Measurements from ENCODE around the gene FASTKD1.
"Not testable (repeated sequence)": the region's sequence is repeated elsewhere in the genome, so short reads cannot be mapped to it uniquely, and the experiment has no call there.

The FASTKD1 gene

DNA sequence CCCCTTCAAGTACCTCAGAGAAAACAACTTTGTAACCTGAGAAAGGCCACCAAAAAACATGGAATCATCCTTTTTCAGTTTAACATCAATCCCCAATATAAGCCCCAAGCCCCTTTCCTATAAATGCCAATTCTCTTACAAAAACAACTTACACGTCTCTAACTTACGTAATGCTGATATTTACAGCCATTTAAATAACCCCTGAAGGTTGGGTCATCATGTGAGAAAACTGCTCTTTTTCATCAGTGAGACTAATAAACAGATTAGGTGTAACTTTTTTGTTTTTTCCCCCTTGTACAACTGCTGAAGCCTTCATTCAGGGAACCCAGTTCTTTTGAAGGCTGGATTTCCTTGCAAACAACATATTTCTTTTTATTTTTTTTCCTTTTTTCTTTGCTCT lies 3.7 kb downstream of the FASTKD1 start:
- DNase-seq, result no peak

DNA sequence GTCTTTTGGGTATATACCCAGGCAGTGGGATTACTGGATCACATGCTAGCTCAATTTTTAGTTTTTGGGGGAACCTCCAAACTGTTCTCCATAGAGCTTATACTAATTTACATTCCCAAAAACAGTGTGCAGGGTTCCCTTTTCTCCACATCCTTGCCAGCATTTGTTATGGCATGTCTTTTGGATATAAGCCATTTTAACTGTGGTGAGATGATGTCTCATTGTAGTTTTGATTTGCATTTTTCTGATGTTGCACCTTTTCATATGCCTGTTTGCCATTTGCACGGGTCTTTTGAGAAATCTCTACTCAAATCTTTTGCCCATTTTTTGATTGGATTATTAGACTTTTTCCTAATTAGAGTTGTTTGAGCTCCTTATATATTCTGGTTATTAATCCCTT lies 8.0 kb downstream of the FASTKD1 start:
- DNase-seq, result no peak

DNA sequence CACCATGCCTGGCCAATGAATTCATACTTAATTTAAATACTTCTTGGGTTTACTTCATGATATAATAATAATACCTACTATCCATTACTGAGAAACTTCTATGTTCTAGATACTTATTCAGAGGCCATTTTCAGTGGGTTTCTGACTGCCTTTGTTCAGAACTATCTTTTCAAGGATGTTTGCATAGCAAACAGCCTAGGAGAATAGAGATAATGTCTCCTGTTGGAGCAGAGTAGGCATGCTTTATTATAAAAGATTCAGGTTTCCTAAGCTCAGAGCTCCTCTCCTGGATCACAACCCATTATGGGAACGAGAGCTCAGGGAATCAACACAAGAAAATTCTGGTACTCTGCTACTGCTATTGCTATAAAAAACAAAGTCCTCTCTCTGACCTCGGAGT lies 11.1 kb downstream of the FASTKD1 start:
- DNase-seq, result no peak

DNA sequence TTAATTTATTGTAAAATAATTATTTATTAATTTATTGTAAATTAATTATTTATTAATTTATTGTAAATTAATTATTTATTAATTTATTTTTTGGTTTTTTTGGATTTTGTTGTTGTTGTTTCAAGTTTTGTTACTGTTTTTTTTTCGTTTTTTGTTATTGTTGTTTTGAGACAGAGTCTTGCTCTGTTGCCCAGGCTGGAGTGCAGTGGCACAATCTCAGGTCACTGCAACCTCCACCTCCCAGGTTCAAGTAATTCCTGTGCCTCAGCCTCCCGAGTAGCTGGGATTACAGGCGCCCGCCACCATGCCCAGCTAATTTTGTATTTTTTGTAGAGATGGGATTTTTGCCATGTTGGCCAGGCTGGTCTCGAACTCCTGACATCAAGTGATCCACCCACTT lies 11.6 kb downstream of the FASTKD1 start:
- DNase-seq, result not testable (repeated sequence)

DNA sequence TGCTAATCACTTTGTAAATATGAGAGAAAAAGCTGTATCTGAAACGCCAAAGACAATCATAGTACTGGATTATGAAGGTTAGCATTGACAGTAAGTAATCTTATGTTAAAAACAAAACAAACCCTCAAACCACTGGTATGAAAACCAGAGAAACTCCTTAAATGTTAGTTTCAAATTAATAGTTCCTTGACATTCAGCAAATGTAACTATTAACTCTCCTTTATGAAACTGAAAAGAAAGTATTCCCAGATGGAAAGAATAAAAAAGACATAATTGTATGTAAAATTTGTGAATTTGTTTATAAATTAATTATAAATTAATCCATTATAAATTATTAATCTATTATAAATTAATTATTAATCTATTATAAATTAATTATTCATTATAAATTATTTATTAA lies 12.3 kb downstream of the FASTKD1 start:
- no peak for DNase-seq

DNA sequence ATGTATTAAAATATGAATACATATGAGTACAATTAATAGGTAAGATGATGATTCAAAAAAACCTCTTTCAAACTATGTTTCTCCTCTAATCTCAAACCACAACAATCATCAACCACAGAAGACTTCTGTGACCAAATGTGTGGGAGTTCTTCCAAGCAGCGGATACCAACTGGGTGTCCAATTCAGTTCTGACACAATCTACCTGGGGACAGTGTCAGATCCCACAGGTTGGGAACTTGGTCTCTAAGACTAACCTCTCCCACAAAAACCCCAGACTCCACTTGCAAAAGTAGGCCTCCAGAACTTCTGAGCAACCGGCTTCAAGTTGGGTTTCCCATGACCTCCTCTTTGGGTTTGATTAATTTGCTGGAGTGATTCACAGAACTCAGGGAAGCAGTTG lies 26.9 kb downstream of the FASTKD1 start:
- DNase-seq, result no peak

DNA sequence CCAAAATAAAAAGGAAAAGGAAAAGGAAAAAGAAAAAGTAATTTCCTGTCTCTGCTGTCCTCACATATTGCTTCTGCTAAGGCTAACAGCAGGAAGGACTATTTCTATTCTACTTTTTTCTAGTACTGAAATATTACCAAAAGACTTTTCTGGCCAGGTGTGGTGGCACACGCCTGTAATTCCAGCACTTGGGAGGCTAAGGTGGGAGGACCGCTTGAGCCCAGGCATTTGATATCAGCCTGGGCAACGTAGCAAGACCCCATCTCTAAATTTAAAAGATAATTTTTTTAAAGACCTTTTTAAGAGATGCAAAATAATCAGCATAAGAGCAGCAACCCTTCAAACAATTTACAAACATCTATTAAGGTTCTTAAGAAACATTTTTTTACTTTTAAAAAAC lies 31.2 kb downstream of the FASTKD1 start:
- DNase-seq, result no peak

DNA sequence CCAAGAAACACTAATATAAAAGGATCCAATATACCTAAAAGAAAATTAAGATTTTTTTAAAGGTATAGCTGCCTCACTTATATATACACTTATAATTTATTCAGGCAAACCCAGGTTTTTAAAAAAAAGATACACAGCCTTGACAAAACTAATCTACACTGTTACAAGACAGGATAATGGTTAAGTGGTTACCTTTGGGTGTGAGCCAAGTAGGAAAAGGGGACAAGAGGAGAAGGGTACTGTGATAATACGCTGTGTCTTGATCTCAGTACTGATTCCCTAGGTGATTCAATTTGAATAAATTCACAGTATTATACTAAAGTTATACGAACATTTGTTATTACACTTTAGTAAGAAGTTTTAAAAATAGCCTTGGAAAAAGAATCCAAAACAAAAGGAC lies 33.5 kb downstream of the FASTKD1 start:
- no peak for DNase-seq

DNA sequence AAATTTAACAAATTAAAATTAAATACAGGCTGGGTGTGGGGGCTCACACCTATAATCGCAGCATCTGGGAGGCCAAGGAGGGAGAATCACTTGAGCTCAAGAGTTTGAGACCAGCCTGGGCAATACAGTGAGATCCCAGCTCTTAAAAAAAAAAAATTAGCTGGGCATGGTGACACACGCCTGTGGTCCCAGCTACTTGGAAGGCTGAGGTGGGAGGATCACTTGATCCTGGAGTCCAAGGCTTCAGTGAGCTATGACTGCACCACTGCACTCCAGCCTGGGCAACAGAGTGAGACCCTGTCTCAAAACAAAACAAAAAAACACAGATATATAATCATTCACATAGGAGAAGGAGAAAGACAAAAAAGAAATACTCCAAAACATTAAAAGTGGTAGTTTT lies 34.2 kb downstream of the FASTKD1 start:
- not testable (repeated sequence) for DNase-seq

DNA sequence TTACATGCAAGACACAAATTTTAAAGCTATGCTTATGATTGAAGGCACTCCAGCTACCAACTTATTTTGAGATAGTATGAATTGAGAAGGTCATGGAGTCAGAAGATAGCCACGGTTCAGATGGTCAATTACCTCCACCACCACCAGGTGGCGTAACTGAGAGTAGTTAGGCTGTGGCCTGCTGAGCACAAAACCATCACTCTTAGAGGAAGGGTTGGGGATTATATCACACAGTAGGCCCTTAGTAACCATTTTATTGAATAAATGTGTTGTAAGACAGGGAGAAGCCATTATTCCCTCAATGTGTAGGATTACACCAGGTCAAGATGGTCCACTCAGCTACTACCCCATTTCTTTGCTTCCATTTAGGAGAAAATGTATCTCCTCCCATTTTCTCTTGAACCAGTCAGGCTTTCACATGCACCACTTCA lies 45.4 kb downstream of the FASTKD1 start:
- peak; percentile 53 for DNase-seq

DNA sequence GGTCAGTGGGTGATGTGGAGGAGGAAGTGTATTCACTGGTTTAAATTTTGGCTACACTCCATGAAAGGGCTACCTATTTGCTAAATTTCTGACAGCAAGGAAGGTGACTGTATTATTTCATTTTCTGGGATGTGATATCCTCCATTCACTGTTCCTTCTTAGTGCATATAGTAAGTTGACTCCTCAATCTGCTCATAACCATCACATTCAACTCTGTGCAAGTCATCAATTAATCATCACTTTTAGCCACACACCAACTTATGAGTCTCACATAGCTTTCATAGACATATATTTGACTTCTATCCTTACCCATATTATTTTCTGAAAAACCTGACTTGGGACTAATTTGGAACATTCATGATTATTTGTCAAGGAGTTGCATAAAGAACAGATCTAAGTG lies 47.2 kb downstream of the FASTKD1 start:
- no peak for DNase-seq

DNA sequence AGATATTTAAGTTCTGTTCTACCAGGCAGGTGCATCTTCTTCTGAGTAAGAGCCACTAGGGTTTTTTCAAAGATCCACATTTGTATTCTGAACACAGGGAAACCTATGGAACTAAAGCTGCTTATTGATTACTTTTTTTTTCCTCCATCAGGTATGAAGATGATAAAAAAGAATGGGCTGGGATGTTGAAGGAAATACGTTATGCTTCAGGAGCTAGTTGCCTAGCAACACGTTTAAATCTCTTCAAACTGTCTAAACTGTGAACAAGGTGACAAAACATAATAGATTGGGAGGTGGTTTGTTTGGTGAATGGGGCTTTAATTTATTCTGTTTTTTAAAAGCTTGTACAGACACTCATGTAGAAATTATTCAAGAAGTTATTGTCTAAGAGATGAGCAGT lies 48.2 kb downstream of the FASTKD1 start:
- peak; percentile 38 for DNase-seq

DNA sequence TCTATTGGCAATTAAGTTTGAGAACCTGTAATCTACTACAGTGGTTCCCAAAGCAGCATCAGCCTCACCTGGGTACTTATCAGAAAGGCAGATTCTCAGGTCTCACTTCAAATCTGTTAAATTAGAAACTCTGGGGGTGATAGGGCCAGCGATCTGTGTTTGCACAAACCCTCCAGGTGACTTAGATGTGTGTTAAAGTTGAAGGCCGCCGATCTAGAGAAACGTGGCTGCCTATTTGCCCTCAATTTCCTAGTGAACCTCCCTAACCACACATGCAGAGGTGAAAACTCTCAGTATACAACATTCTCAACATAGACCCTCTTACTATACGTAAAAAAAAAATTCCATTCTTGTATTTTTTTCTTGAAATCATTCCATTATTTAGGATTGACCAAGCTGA lies 50.0 kb downstream of the FASTKD1 start:
- DNase-seq, result no peak

DNA sequence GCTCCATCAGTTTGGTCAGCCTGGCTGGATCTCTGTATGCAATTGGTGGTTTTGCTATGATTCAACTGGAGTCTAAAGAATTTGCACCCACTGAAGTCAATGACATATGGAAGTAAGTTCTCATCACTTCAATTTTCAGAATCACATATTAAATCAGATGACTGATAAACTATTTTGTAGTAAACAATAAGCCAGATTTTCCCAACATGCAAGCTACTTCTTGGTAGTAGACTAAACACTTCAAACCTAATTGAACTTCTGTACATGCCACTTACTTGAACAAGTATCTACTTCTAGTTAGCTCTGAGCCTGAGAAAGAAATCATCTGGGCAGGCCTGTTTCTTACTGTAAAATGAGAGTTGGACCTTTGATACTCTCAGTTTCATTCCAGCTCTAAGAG lies 52.8 kb downstream of the FASTKD1 start:
- DNase-seq, result no peak

DNA sequence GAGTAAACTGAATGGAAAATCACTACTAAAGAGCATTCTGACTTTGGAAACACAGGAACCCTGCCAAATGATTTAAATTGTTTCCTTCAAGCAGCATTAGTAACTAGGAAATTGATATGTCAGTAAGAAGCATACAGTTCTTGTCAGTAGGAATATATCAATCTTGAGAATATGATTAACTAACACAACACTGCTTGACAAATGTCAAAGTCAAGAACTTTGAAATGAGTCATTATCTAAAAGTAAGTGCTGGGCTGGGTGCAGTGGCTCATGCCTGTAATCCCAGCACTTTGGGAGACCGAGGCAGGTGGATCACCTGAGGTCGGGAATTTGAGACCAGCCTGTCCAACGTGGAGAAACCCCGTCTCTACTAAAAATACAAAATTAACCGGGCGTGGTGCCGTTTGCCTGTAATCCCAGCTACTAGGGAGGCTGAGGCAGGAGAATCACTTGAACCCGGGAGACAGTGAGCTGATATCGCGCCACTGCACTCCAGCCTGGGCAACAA lies 57.1 kb downstream of the FASTKD1 start:
- DNase-seq, result not testable (repeated sequence)

DNA sequence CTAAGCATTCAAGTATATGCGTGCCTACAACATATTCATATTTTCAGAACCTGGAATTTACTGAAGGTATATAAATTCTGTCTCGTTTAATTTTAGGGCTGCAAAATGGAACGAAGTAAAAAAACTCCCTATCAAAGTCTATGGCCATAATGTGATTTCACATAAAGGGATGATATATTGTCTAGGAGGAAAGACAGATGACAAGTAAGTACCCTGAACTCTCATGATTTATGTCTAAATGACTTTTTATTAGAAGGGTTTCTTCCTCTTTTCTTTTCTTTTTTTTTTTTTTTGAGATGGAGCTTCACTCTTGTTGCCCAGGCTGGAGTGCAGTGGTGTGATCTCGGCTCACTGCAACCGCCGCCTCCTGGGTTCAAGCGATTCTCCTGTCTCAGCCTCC lies 58.9 kb downstream of the FASTKD1 start:
- DNase-seq, result not testable (repeated sequence)

DNA sequence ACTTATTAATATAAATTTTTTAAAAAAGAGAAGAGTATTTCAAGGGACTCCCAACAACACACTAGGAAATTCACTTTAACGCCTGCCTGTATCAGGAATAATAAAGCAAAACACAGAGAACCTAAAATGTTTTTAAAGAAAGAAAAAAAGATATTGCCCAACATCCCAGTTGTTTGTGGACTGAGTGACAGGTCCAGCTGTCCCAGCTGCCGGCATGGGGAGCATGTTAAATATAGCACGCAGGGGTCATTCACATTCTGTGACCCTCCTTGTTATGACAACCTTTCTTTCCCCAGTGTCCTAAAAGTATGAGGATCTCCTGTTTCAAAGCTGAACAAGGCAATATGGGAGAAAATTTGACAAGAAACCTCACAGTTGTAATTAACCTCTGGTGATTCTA lies 59.7 kb downstream of the FASTKD1 start:
- DNase-seq, result no peak

DNA sequence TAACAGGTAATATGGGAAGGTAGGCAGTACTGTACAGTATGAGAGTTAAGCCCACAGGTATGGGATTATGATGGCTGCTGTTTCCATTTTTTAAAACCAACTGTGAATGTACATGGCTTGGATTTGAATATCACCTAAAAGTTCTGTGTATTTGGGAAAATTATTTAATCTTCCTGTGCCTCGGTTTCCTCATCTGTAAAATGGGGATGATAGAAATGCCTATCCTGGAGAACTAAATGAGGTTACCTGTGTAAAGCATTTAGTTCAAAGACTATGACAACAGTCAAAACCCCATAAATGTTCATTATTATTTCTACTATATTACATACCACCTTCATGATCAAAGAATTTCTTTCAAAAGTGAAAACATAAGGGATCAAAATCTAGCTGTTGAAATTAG lies 60.6 kb downstream of the FASTKD1 start:
- no peak for DNase-seq

DNA sequence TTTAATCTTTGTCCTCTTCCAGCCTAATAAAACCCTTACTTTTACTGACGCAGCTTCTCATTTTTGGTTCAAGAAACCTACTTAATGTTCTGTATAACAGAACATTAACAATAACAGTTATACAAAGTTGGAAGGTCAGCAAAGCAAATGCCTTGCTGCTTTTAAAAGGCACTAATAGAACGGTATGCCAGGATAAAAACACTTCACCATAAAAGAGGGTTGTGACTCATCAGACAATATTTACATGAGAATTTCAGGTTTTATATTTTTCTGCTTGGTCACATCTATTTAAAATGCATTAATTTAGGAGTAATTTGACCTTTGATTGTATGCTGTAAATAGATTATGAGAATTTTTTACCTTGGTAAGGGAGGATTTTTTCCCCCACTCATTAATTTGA lies 61.1 kb downstream of the FASTKD1 start:
- DNase-seq, result no peak

DNA sequence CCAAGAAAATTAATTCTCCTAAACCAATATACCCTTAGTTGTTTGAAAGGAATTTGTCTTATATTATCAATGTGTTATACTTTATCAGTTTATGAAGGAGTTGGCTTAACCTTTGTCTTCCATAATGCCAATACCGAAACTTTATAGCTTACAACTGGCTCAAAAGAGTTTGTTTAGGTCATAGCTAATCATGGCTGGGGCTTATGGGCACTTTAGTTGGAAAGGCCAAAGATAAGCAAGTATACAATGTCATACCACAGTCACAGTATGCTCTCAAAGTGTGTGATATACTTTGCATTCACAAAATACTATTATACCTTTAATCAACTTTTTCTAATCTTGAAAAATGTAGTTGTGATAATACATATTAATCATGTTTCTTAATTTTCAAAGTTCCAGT lies 61.8 kb downstream of the FASTKD1 start:
- no peak for DNase-seq

DNA sequence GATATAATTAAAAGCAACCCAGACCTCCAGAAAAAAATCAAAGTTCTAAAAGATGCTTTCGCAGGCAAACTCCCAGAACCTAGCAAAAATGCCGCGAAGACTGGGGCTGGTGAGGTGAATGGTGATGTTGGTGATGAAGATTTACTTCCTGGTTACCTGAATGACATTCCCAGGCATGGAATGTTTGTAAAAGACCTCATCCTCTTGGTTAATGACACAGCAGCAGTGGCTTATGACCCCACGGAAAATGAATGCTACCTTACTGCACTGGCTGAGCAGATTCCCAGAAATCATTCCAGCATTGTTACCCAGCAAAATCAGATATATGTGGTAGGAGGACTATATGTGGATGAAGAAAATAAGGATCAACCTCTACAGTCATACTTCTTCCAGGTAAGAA lies 63.2 kb downstream of the FASTKD1 start:
- DNase-seq, result no peak

DNA sequence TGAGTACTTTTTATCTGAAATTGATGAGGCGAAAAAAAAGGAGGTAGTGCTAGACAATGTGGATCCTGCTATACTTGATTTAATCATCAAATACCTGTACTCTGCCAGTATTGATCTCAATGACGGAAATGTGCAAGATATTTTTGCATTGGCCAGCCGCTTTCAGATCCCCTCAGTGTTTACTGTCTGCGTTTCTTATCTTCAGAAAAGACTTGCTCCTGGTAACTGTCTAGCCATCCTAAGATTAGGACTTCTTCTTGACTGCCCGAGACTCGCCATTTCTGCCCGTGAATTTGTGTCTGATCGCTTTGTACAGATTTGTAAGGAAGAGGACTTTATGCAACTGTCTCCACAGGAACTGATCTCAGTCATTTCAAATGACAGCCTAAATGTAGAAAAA lies 63.7 kb downstream of the FASTKD1 start:
- DNase-seq, result no peak

DNA sequence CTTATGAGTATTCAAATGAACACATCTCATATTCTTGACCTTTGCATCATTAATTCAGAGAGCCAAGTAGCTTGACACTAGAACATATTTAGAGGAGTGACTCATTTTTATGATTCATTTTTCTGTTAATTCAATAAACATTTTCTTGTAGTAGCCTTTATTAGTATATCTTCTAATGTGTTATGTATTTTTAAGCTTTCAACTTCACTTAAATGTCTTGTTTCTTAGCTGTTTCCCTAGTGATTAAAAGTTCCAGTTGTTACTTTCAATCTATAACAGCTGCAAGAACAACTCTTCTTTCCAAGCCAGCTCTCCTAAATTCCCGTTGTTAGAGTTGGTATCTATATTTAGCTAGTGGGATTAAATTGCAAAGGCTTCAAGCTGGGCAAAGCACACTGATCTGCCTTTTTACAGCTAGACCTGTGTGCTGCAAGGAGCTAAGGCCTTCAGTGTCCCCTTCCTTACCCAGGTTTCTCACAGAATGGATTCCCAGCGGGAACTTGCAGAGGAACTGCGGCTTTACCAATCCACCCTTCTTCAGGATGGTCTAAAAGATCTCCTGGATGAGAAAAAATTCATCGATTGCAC lies 64.3 kb downstream of the FASTKD1 start, which contains the start of gene KLHL41:
Gene KLHL41, plus strand, starts transcription at position 405 of the 588 bp plus-strand sequence. Its CDS starts 77 bp downstream, at position 482.
- no peak for DNase-seq

DNA sequence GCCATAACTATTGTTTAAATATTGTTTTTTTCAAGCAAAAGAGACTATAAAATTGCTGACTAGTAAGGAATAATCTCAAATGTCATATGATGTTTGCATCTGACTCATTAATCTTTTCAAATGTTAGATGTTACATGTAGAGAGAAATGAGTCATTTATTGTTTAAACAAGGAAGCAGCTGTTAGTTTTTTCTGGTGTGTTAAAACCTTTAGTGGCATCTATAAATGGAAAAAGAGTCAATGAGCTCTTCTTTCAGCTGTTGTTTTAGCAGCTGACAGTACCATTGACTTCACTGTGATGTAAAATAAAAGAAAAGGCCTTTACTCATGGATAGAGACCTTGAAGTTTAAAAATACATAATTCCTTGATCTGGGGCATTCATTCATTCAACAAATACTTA lies 66.0 kb downstream of the FASTKD1 start:
- DNase-seq, result no peak

DNA sequence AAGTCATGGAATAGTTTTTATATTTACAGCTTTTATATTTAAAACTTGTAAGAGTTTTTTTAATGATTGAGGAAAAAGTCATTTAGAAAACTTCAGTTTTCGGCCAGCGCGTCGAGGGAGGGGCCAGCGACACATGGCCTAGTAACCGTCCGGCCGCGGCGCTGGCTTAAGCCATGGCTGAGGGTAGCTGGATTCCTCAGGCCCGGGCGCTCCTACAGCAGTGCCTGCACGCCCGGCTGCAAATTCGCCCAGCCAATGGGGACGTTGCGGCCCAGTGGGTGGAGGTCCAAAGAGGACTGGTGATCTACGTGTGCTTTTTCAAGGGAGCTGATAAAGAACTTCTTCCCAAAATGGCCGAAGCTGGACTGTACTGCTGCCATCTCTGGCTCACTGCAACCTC lies 69.0 kb downstream of the FASTKD1 start:
- DNase-seq, result no peak
